AG09309 (cell line): ENCODE results near the gene MAPK8.

Experiments used
- DNase-seq: peaks from one replicate; pipeline ENCODE4 v3.0.0-alpha.2; 2010; ENCODE audit warnings: low read depth
- H3K4me3 ChIP-seq: 2 replicates; pipeline ENCODE4 v1.5.1; 2011; ENCODE audit warnings: mild to moderate bottlenecking, low read depth, low read length, moderate library complexity; ENCODE audit not compliant: control insufficient read depth
- TF ChIP-seq, protein P1 (sequence below): IDR thresholded peaks from 2 replicates; pipeline ENCODE4 v1.5.1; 2011; ENCODE audit warnings: mild to moderate bottlenecking, low read depth, low read length, inconsistent platforms; ENCODE audit not compliant: insufficient read depth, control insufficient read depth; ENCODE audit errors: missing control alignments

Gene MAPK8

GRCh38 chr10:48478469-48478868, 172.0 kb downstream of the MAPK8 start:
- H3K4me3 ChIP-seq, result no peak overlapping the region
- TF ChIP-seq, protein P1, sequence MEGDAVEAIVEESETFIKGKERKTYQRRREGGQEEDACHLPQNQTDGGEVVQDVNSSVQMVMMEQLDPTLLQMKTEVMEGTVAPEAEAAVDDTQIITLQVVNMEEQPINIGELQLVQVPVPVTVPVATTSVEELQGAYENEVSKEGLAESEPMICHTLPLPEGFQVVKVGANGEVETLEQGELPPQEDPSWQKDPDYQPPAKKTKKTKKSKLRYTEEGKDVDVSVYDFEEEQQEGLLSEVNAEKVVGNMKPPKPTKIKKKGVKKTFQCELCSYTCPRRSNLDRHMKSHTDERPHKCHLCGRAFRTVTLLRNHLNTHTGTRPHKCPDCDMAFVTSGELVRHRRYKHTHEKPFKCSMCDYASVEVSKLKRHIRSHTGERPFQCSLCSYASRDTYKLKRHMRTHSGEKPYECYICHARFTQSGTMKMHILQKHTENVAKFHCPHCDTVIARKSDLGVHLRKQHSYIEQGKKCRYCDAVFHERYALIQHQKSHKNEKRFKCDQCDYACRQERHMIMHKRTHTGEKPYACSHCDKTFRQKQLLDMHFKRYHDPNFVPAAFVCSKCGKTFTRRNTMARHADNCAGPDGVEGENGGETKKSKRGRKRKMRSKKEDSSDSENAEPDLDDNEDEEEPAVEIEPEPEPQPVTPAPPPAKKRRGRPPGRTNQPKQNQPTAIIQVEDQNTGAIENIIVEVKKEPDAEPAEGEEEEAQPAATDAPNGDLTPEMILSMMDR, result no peak
- DNase-seq, result no peak

DNA sequence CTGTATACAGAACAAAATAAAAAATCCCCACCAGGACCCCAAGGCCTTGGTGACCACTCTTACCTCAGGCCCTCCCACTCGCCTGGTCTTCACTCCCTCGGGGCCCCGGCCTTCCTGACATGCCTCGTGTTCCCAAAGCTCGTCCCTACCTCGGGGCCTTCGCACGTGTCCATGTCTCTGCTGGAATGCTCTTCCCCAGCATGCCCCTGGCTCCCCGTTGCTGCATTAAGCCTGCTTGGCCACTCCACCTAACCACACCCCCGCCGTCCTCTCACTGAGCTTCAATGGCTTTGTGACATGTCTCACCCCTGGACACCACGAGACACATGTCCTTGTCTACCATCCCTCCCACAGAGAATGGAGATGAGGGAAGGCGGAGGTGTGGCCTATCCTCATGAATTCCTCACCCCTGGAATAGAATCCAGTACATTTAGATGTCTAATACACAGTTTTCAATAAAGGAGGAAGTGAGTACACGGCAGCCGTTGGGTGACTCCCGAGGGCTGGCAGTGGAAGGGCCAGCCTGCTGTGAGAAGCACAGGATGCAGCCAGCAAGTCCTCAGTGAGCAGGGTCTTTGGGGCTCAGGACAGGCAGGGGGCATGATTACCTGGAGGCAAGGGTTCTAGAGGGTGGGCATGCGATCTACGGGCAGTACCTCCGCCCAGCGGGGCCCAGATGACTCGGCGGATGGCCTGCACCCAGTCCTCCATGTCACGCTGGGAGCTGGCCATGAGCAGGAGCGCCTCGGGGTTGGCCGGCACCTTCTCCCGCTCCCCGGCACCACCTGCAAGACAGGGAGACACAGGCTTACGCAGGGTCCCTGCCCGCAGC, 172.7 kb downstream of the MAPK8 start:
- TF ChIP-seq, protein P1, result no peak
- no peak for DNase-seq
- no peak overlapping the region for H3K4me3 ChIP-seq

DNA sequence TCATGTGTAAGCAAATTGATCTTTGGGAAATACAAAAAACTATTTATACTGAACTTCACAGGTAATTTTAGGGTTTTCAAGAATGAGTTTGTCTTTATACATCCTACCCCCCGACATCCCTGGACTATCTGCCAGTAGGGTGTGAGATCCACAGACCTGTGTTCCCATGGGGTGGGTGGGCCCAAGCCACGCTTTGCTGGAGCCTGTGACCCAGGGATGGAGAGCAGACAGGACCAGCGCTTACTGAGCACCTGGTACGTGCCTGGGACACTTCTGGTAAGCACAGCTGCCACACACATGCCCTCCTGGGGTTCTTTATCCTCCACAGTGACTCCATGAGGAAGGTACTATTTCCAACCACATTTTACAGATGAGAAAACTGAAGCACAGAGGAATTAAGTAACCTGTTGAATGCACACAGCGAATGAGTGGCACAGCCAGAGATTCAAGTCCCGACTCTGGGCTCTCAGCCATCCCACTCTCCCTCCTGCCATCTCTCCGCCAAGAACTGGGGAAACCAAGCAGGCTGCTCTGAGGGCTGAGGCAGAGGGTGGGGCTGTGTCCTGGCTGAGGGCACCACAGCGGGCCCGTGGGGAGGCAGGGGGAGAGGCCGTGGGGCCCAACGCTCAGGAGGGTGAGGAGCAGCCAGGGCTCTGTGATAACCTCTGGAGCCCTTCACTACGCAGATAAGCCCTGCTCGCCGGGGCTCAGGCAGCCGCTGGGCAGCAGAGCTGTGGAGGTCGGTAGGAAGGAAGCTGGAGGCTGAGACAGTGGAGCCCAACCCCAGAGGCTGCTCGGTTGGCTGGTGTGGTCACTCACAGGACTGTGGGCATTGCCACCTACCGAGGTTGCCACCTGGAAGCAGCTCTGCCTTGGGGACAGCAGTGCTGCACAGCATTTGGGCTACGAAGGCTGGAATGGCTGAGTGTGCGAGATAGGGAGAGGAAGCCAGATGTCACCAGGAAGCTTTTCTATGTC, 174.2 kb downstream of the MAPK8 start:
- H3K4me3 ChIP-seq, result no peak overlapping the region
- TF ChIP-seq, protein P1, result no peak
- no peak for DNase-seq

DNA sequence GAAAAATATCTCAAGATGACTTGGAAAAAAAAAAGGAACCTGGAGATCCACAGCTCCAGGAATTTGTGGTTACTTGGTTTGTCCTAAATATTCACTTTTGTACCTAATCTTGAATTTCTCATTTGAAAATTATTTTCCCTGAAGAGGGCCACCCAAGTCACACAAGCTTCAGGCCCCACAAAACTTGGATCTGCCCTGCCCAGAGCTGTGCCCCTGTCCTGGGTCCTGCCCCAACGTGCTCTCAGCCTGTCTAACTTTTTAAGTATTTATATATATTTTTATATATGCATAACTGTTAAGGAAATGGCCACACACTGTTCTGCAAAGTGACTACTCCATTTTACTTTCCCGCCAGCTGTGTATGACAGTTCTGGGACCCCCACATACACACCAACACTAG, 174.9 kb downstream of the MAPK8 start:
- TF ChIP-seq, protein P1, result no peak
- no peak overlapping the region for H3K4me3 ChIP-seq
- DNase-seq, result no peak

- TF ChIP-seq, protein P1, result no peak
- DNase-seq, result no peak
- no peak overlapping the region for H3K4me3 ChIP-seq
These were observed 175.7 kb downstream of the MAPK8 start for GRCh38 chr10:48482207-48482606.

DNA sequence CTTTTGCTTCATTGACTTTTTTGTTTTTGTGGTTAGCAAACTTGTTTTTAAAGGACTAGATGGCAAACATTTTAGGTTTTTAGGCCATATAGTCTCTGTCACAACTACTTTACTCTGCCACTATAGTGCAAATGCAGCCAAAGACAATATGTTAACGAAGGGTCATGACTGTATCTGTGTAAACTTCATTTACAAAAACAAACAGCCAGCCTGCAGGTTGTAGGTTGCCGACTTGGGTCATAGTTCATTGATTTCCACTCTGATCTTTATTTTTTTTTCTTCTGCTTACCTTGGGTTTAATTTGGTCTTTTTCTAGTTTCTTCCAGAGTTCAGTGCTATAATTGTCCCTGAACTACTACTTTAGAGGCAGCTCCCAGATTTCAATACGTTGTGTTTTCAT, 178.4 kb downstream of the MAPK8 start:
- TF ChIP-seq, protein P1, result no peak
- H3K4me3 ChIP-seq, result no peak overlapping the region
- DNase-seq, result no peak
